Epidermal melanocyte (primary cell): ENCODE results near the gene SATB2.

Experiments used
- DNase-seq: peaks from one replicate; pipeline ENCODE4 v3.0.0; 2011; ENCODE audit warnings: low spot score; ENCODE audit not compliant: insufficient read length

The SATB2 gene

DNA sequence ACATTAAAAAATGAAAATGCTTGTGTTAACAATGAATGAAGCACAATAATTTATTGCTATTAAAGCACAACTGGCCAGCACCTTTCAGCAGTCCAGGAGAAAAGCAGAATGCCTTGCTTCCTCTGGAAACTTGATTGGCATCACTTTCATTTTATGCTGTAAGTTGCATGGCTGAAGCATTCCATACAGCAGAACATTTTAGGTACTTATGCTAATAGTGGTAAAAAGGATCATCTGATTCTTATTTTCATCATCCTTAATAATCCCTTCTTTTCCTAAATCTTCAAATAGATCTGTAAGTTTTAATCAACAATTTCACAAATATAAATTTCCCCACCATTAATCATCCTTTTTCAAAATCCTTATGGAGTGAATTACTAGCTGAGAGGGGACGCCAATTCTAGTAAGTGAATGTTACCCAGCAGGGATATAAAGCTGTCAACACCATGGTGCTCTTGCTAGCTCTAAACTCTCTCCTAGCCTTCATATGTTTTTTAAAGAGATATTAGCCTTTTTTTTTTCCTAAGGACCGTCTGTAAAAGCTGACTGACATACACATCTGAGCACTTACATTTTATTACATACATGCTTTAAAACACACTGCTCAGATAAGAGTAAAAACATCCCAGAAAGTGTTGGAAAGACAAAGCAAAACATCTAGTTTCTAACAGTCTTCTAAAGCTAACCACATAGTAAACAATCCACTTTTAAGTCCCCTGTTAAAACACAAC, 5.3 kb downstream of the SATB2 start:
- no peak for DNase-seq

DNA sequence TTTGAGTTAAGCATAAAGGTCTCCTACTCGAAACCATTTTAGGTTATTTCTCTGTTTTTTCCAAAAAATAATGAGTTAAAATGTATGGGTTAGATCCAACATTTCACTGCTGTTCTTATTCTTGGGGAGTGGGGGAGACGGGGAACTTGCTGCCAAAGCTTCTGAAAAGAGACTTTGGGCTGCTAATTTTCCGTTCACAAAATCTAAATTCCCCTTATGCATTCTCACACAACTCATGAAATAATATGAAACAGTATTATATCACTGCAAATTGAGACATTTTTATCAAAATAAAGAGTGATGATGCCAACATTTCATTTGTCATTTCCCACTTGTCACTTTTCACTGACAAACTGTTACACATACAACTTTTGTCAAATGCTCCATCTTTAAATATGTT, 7.8 kb downstream of the SATB2 start:
- no peak for DNase-seq

DNA sequence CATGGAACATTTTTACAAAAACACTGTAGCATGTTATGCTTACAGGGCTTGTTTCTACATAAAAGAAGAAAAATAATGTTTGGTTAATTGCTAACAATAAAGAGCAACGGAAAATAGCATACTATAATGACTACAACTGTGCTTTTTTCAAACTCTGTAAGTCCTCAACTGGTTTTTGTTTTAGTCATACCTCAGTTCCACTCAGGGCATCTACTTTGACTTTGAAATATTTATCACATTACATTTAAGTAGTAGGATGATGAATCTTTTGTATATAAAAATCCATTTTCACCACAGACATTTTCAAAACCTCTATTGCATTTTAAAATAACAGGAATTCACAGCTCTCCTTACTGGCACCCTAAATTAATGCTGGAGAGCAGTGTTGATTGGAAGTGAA, 8.3 kb downstream of the SATB2 start:
- no peak for DNase-seq

DNA sequence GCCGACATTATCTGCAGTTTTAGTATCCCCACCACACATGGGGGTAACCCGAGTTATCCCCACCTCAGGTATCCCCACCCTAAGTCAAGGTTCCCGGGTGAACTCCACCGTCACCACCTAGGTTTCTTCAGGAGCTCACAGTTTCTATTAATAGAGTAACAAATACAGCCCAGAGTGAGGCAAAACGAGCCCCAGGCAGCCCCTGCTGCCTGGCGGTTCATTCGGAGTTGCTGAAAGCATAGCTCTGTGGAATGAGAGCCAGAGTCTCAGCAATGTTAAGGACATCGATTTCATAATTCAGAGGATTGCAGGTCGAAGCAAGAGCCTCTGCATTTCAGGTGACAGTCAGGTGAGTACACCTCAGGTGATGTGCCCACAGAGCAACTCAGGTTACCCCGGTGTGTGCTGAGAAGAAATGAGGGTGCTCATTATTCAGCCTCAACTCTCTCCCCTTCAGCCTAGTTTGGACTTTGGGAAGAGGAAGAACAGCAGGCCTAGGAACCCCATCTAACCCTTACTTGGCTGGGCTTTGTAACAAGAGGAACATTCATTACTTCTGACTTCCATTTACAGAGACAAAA, 10.7 kb downstream of the SATB2 start:
- DNase-seq: no peak

DNA sequence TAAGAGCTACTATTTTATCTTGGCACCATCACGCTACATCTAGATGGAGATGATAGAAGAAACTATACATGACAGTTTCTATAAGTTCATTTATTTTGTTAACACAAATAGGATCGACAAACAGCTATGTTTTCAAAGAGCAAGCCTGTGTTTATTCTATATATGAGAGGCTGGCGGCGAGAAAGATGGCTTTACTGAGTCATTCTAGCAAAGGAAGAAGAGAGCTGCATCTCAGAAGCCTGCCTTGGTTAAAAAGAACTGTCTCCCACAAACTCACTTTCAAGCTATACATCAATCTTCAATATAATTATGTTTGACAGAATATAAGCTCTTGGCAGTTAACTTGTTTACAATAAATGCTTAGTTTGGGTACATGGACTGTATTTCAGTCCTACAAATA, 13.0 kb downstream of the SATB2 start:
- DNase-seq: no peak

DNA sequence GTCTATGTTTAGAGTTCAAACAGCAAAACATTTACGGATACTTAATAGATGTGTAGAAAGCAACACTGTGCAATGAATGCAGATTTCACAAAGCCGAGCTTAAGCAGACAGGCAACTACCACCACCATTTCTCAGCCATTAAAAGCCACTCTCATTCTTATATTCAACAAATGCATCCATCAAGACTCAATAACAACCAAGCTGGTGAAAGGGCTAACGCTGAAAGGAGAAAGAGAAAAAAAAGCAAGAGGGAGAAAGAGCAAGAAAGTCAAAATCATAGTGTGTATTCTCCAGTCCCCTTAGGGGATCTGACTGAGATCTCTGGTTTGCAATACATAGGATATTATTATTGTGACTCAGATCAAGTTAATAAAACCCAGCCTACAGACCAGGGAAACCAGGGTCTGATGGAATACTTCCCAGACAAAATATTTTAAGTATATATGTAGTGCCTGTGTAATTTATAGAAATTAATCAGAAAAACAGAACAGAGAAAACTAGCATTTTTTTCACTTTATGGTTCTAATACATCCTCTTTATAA, 14.1 kb downstream of the SATB2 start:
- DNase-seq: no peak

DNA sequence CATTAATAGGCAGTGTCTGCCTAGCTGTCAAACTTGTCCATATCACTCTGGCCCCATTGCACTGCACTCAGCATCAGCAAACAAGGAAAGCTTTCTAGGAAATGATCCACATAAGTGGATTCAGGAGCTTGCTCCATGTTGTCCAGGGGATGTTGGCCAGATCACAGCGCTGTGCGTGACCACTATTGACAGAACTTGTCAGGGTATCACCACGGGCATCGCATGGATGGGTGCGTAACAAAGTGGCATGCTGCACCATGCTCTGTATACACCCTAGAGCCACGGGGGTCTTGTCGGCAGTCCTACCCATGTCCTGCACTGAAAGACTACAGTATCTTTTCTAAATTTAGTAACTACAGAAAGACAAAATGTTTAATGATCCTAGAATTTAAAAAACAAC, 15.6 kb downstream of the SATB2 start:
- DNase-seq: no peak

DNA sequence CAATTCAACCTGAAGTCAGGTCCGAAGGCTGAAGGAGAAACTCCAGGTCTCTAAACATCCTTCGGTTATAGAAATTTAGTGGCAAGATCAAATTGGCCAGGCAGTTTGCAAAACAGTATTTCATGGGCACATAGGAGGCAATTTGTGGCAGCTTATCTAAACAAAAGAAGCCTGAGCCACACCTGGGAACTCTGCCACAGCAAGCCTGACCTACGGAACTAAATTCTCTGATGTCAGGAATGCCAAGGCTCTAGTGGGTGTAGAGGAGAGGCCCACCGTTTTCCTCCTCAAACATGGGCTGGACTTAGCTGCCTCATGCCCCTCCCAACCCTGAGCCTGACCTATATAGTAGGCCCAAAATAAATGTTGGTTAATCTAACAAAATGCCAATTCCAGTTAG, 16.0 kb downstream of the SATB2 start:
- no peak for DNase-seq

DNA sequence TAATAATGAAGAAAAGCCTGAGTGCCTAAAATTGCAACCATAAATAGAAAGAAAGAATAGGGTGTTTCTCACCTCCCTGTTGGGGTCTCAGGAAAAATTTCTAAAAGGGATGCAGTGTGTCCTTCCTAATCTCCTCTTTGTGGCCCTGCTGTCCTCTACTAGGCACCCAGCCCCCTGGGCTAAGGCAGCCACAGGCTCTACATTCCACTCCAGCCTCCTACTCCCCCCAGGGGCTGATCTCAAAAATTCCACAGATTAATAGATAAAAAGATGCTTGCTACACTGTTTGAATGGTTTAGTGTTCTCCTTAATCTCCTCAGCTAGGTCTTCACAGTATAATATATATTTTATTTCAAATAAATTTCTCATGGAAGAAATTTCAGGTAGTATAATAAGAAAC, 17.6 kb downstream of the SATB2 start:
- no peak for DNase-seq

DNA sequence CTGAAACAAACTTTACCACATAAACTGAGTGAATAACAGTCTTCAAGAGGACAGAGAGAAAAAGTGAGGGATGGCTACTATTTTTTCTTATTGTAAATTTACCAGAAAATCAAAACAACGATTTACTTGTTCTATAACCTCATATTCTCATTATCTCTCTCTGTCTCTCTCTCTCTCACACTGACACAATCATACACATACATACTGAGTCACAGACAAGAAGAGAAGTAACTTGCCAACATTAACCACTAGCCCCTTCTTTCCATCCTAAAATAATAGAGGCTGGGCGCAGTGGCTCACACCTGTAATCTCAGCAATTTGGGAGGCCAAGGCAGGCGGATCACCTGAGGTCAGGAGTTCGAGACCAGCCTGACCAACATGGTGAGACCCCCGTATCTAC, 18.2 kb downstream of the SATB2 start:
- no peak for DNase-seq

DNA sequence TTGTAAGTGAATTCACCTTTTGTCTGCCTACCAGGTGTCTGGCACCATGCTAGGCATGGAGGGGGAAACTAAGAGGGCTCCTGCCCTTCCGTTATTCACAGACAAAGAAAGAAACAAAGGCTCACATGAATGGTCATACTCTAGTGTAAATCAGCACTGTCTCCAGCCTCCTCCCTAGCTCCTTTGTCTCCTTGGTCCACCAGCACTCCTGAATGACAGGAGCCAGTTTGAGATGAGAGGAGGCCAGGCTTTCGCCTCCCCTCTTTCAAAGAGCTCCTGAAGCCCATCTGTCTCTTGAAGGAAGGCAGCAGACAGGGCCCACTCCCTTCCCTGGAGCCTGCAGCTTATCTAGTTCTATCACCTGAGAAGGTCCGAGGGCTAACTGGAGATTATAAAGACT, 18.7 kb downstream of the SATB2 start:
- no peak for DNase-seq

DNA sequence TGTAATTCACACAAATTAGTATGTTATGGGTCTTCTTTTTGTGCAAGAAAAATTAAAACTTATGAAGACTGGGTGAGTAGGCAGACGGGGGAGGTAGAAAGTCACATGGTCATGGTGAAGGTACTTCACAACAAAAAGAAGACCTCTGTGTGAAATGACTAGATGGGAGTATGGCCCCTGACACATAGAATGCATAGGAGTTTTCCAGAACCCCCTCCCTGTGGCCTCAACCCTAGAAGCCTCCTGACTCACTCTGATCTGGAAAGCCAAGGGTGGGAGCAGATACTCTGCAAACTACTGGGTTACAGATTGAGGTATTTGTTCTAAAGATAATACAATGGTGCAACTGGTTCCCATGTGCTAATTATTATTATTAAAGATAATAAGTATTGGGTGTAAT, 23.2 kb downstream of the SATB2 start:
- no peak for DNase-seq

DNA sequence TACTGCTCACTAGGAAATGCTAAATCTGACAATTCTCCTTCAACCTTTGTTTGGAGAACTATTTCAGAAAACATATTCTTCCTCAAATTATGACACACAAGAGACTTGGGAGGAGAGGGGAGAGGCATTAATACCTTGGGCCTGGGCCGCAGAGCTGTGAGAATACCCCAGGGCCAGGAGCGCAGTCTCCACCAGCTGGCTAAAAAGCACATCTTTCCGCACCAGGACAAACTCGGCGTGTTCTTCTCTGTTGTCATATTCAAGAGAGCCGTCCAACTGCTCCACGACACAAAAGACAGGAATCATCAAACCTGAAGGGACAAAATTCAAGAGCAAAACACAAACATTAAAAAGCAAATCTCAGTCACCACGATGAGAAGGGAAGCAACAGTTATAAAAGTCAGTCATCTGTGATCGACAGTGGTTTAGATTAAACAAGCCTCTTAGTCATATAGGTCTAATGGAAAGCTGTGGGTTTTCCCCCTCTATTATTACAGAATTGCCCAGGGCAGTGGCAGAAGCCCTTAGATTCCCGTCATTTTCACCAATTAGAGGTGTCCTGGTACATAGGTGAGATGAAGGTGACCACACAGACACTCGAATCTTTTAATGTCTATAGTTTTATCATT, 24.4 kb downstream of the SATB2 start:
- no peak for DNase-seq

DNA sequence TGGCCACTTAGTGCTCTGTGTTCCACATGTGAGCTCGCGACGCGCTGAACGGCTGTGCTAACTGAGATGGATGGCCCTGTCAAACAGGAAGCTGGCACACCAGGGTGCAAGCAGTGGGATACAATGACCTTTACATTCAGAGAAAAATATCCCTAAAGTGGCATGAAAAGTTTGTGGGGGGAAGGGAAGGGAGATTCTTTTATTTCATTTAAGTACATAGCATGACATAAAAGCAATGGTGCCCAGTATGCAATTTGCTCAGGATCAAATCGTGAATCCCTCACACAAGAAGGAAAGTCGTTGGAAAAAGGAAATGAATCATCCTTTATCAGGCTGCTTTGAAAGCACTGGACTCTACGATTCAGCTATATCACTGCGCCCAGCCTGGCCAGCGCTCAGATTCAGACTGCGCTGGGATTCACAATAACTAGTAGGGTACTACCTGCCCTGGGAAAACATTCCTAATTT, 26.0 kb downstream of the SATB2 start:
- no peak for DNase-seq

DNA sequence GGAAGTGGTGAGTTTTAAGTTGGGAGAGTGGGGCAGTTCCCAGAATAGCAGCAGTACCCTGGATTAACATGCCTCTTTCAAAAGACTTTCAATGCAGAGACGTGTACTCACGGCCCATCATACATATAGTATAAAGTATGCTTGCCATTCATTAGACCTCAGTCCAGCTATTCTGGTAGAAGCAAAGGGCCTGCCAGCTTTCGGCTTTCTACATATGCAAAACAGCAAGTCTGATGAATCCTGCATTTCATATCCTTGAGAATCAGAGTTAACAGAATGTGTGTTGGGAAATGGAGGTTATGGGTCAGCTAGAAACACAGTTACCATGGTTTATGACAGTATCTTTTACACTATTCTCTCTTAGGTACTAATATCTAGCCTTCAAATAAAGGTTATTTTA, 27.5 kb downstream of the SATB2 start:
- DNase-seq: no peak

DNA sequence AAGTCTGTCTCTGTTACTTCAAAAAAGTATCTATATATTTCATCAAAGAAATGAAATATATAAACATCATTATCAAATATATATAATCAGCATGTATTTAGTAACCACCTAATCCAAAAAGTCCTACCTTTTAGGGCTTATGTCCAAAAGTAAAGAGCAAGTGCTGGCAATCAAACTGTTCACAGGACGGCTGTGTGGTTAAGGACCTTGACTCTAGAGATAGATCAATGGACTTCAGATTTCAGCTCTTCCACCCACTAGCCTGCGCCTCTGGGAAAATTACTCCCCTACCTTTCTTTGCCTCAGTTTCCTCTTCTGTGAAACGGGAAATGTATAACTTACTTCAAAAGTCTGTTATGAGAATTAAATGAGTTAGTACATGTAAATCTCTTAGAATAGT, 29.4 kb downstream of the SATB2 start:
- DNase-seq: no peak

DNA sequence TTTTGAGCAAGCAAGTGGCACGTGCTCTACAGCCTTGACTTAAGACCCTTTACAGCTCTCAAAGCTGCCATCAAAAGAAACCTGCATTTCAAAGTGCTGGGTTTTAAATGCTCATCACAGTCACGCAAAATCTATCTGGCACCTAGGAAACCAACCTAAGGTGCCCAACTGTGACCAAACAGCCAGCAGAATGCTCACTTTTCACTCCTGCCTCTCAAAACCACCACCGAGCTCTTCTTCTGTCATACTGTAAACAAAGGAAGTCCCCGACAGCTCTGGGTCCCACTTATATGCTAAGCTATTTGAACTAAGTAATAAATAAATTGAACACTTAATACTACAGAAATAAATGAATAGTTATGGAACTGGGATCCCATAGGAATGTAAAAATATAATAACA, 33.6 kb downstream of the SATB2 start:
- no peak for DNase-seq

DNA sequence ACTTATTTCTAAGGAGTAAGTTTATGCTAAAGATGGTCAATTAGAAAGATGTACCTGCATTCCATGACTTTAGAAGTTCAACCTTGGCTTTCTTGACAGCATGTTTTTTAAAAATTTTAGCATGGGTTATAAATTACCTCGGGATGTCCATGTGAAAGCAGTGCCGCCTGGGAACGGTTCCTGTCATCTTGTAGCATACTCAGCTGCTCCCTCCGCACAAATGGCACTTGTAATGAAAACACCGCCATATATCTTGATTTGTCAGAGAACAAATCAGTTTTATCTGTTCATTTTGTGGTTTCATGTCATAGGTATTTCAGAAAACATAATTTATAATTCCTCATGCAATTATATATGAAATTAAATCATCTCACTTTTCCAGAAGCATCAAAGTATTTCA, 38.3 kb downstream of the SATB2 start:
- DNase-seq: no peak

DNA sequence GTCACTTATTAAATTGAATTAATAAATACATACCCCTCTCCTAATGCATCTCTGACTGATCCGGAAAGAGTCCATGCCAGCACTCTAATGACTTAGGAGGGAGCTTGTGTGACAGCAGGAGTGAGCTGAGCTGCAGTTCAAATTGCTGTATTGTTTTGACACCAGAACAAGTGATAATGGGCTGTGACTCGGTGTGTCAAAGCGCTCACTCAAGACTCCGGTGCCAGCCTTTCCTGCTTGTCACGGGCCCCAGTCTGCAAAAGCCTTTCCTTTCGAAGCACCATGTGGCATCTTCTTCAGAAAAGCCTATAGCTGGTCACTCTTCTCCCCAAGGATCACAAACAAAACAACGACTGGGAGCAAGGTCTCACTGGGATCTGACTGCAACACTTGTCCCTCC, 43.3 kb downstream of the SATB2 start:
- no peak for DNase-seq

DNA sequence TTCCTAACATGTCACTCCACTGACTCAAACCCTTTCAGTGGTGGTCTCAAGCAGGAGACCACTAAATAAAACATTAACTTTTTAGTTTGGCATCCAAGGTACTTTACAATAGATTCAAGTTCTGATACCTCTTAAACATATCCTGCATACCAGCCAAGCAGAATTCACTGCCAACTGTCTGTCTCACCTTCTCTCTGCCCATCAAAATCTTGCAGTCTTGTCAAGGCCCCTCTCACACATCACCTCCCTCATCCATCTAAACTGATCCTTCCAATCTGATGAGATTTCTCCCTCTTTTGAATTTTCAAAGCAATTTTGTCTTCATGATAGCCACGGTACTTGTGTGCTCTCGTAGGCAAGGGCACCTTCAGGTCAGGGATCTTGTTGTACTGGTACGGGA, 43.7 kb downstream of the SATB2 start:
- DNase-seq: no peak

DNA sequence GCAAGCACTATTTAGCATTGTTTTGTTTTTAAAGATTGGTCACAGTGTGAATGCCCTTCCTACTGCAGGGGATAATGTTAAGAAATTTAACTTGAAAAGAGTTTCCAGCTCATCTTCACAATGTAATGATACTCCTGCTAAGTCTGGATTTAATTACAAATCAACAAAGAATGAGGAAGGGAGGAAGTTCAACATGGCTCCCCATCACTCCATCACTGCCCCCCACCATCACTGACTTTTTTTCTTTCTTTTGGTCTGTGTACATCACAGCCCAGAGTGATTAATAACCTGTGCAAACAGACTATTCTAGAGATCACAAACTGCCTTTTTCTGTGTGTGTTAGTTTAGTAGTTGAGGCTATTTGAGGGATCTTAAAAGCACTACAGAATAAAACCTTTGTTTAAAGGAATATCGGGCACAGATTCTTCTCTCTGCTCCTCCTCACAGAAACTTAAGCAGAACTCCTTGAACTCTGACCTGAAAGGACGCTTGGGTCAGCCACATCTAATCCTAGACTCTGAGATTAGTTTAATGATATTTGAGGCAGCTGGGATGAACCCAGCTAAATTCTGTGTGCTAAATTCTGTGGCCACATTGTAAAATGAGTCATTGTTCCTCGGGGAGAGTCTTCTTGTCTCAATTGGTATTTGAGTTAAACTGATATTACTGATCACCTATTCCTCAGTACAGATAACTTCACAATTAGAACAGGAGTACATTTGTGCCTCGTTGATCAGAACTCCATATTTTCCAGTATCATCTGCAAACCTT, 47.8 kb downstream of the SATB2 start:
- no peak for DNase-seq

DNA sequence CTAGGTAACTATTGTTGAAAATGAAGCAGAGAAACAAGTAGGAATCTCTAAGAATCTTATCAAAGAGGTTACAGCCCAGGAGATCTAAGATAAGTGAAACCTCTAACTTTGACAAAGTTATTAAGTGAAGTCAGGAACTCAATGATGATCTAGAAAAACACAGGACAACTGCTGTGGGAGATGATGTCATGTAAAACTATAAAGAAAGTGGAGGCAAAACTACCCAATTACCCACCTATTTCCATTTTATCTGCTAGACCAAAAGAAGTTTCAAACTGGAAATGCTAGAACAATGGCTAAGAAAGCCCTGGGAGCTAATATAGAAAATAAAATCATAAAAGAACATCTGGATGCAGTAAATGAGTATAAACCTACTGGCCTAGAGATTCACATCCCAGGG, 50.3 kb downstream of the SATB2 start:
- no peak for DNase-seq
